GM18508 (cell line): ENCODE results near the gene PNPT1.
"Not testable (repeated sequence)": the region's sequence is repeated elsewhere in the genome, so short reads cannot be mapped to it uniquely, and the experiment has no call there.

Source experiments
- ATAC-seq: cut with Tn5 transposase; IDR thresholded peaks from one replicate; pipeline ENCODE4 v1.9.1; 2021; ENCODE audit warnings: moderate number of reproducible peaks; ENCODE audit not compliant: insufficient read depth, unreplicated experiment

PNPT1 gene

GRCh38 chr2:55693181-55694125, at the start of gene PNPT1:
Gene PNPT1 (minus strand): TSS chr2:55693844. CDS start chr2:55693823, 21 bp downstream.
- peak; percentile 99 for ATAC-seq

- no peak for ATAC-seq
Measured at GRCh38 chr2:55742996-55743395, 49.4 kb upstream of the PNPT1 start.

GRCh38 chr2:55736019-55736536, 42.4 kb upstream of the PNPT1 start:
- not testable (repeated sequence) for ATAC-seq

- no peak for ATAC-seq
Measured at GRCh38 chr2:55734726-55735125, 41.1 kb upstream of the PNPT1 start.

GRCh38 chr2:55733335-55733734, 39.7 kb upstream of the PNPT1 start:
- no peak for ATAC-seq

GRCh38 chr2:55732854-55733253, 39.2 kb upstream of the PNPT1 start:
- no peak for ATAC-seq

GRCh38 chr2:55729136-55729685, 35.6 kb upstream of the PNPT1 start:
- no peak for ATAC-seq

GRCh38 chr2:55721596-55722215, 28.1 kb upstream of the PNPT1 start:
- no peak for ATAC-seq

GRCh38 chr2:55720417-55720816, 26.8 kb upstream of the PNPT1 start:
- ATAC-seq = no peak

- no peak for ATAC-seq
Measured at GRCh38 chr2:55719852-55720251, 26.2 kb upstream of the PNPT1 start.

- no peak for ATAC-seq
Measured at GRCh38 chr2:55718165-55719008, 24.7 kb upstream of the PNPT1 start.

- no peak for ATAC-seq
Measured at GRCh38 chr2:55715626-55716025, 22.0 kb upstream of the PNPT1 start.

GRCh38 chr2:55715178-55715577, 21.5 kb upstream of the PNPT1 start:
- not testable (repeated sequence) for ATAC-seq

- ATAC-seq = no peak
Measured at GRCh38 chr2:55712477-55713060, 18.9 kb upstream of the PNPT1 start.

- ATAC-seq = no peak
Measured at GRCh38 chr2:55710025-55710424, 16.4 kb upstream of the PNPT1 start.

GRCh38 chr2:55707751-55708150, 14.1 kb upstream of the PNPT1 start:
- no peak for ATAC-seq

GRCh38 chr2:55706258-55706657, 12.6 kb upstream of the PNPT1 start:
- not testable (repeated sequence) for ATAC-seq

- no peak for ATAC-seq
Measured at GRCh38 chr2:55705027-55705653, 11.5 kb upstream of the PNPT1 start.

- ATAC-seq = no peak
Measured at GRCh38 chr2:55703350-55703749, 9.7 kb upstream of the PNPT1 start.
